NCI-H526 treated with DMSO at 0.1 percent for 48 hours (cell line): ENCODE measurements around the gene CSGALNACT2.
"Not testable (repeated sequence)": the region's sequence is repeated elsewhere in the genome, so short reads cannot be mapped to it uniquely, and the experiment has no call there.

Experiments used
- DNase-seq: peaks from one replicate; lab custom pipeline; 2025; lab: John Stamatoyannopoulos, UW

The CSGALNACT2 gene

GRCh38 chr10:43125274-43125845 lies 12.9 kb upstream of the CSGALNACT2 start:
- no peak for DNase-seq

- no peak for DNase-seq
These were observed 12.1 kb upstream of the CSGALNACT2 start for GRCh38 chr10:43125881-43126731.

GRCh38 chr10:43126759-43127424 lies 11.4 kb upstream of the CSGALNACT2 start:
- DNase-seq = no peak

GRCh38 chr10:43127442-43127841 lies 10.8 kb upstream of the CSGALNACT2 start:
- no peak for DNase-seq

- no peak for DNase-seq
These were observed 9.9 kb upstream of the CSGALNACT2 start for GRCh38 chr10:43128331-43128730.

- DNase-seq = no peak
These were observed 9.1 kb upstream of the CSGALNACT2 start for GRCh38 chr10:43128958-43129706.

GRCh38 chr10:43130770-43131171 lies 7.5 kb upstream of the CSGALNACT2 start:
- DNase-seq = no peak

- no peak for DNase-seq
These were observed 7.0 kb upstream of the CSGALNACT2 start for GRCh38 chr10:43131256-43131655.

GRCh38 chr10:43131906-43132305 lies 6.3 kb upstream of the CSGALNACT2 start:
- DNase-seq = no peak

GRCh38 chr10:43132867-43133787 lies 5.1 kb upstream of the CSGALNACT2 start:
- DNase-seq = no peak

- DNase-seq = no peak
These were observed 3.9 kb upstream of the CSGALNACT2 start for GRCh38 chr10:43134126-43134905.

GRCh38 chr10:43135064-43135463 lies 3.2 kb upstream of the CSGALNACT2 start:
- no peak for DNase-seq

GRCh38 chr10:43135656-43136055 lies 2.6 kb upstream of the CSGALNACT2 start:
- no peak for DNase-seq

GRCh38 chr10:43136432-43136831 lies 1.8 kb upstream of the CSGALNACT2 start:
- DNase-seq = no peak

GRCh38 chr10:43136995-43137716 lies 1.1 kb upstream of the CSGALNACT2 start:
- DNase-seq = no peak

GRCh38 chr10:43137717-43138020 lies 576 bp upstream of the CSGALNACT2 start:
- peak; percentile 9 for DNase-seq

GRCh38 chr10:43138757-43139241 lies 554 bp downstream of the CSGALNACT2 start:
- peak; percentile 8 for DNase-seq

- no peak for DNase-seq
These were observed 3.2 kb downstream of the CSGALNACT2 start for GRCh38 chr10:43141421-43141820.

GRCh38 chr10:43145311-43145710 lies 7.1 kb downstream of the CSGALNACT2 start:
- DNase-seq = no peak

- DNase-seq = not testable (repeated sequence)
These were observed 7.7 kb downstream of the CSGALNACT2 start for GRCh38 chr10:43145936-43146335.
